ENCODE measurements around the gene USP19. TPM values are rescaled to one million over a fixed set of nuclear protein-coding genes. Genes with fewer than 3 reads are reported as not detected.

Gene USP19
- total RNA-seq: 10 to 100 TPM; 44.3 to 46.5 TPM

DNA sequence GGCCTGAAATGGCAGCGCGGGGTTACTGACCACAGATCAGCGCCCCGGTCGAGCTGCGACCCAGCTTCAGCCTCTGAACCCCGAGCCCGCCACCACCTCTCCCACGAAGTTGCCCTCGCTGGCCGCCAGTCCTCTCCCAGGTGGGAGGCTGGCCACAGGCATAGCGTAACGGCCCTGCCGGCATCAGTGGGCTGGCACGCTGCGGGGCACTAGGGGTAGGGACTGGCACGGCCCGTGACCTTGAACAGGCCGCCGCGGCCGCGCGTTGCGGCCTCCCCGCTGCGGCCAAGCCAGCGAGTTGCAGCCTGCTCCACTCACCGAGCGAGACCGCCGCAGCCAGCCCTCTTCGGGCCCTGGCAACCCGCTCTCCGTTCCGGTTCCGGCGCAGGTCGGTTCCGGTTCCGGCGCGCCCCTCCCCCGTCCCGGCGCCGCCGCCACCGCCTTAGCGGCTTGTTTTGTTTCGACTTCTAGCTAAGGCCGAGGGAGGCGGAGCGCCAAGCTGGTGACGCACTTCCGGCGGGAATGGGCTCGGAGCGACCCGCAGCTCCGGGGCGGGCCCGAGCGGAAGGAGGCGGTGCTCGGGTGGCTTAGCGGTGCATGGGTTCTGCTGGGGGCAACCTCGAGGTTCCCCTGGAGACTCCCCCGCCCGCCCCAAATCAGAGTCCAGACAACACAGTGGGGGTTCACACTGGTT lies at the start of gene USP19:
TSS of gene USP19 (minus strand) at position 386 of the 694 bp plus-strand sequence. CDS start 1,678 bp downstream, outside the sequence.
- no peaks in the 10 kb centered on the region for H3K9me3 Mint-ChIP-seq
- no peaks in the 10 kb centered on the region for H3K27me3 Mint-ChIP-seq (ENCODE audit: low read depth)
- H3K4me1 Mint-ChIP-seq (ENCODE audit: low read depth): peaks cover 20% of the 10 kb centered on the region
- peak within 1 kb of the TSS; percentile 86 for H3K4me3 Mint-ChIP-seq
- H3K27ac Mint-ChIP-seq: peak within 1 kb of the TSS; percentile 84
- DNase-seq: peak; percentile 96
- peaks cover 14% of the 10 kb centered on the region for H3K36me3 Mint-ChIP-seq (ENCODE audit: low read depth)
- intact Hi-C loops (cut with micrococcal nuclease): loop anchor here (1.0 to 2.0 kb wide), 3 partner anchors 16 to 46 kb away; partner anchors contain the start of genes CCDC71, QARS1 and QRICH1
- CTCF ChIA-PET: interaction anchor here (0.8 to 1.6 kb wide), 2 partner anchors 15 to 50 kb away, joined by 4 to 5 read pairs; partner anchors contain the start of gene KLHDC8B

GRCh38 chr3:49166752-49167556 lies 46.3 kb upstream of the USP19 start:
- CTCF ChIA-PET: no interaction called here
- intact Hi-C loops (cut with micrococcal nuclease): loop anchor here (2.0 to 5.0 kb wide), 2 partner anchors 46 to 145 kb away; partner anchors contain the start of genes NDUFAF3 and USP19
- Mint-ChIP-seq H3K4me1 (ENCODE audit: low read depth) (peaks cover 26% of the 10 kb centered on the region), H3K27ac (peak overlapping the region; percentile 83), H3K36me3 (ENCODE audit: low read depth) (peaks cover 14% of the 10 kb centered on the region), H3K27me3 (ENCODE audit: low read depth) (no peaks in the 10 kb centered on the region), H3K9me3 (no peaks in the 10 kb centered on the region), H3K4me3 (peak overlapping the region; percentile 83)
- no peak for DNase-seq

DNA sequence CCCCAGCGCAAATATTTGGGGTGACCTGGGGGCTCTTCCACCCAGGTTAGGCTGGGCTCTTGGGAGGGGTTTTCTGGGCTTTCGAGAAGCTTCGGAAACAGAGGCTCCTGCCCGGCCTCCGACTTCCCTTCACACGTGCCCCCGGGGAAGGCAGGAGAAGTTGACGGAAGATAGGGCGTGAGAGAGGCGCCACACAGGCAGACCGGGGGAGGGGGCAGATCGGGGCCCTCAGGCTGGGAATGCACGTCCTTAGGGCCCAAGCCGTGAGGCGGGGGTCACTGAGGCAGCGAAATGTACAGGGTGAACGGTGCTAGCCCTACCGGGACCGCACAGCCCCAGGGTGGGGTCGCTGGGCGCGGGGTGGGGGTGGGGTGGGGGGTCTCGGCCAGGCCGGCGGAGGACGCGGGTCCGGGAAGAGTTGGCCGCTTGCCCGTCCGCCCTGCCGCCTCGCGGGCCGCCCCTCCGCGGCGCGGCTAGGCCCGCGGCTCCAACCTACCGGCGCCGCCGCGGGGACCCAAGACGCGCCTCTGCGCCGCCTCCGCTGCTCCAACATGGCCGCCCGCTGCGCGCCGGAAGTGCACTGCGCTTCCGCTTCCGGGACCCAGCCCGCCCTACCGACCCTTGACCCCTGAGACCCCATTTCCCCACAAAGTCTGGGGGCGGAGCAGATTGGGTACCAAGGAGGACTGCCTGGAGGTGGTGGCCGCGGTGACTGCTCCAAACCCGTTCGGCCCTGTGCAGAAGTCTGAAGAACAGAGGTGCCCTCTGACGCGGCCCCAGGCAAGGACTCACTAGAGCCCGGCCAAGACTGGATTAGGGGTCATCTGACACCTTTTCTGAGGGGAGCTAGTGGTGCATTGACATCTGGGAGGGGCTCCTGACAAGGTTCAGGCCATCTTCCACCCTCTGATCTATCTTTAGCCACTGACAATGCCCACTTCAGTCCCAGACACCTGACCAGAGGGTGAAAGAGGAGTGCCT lies 45.4 kb upstream of the USP19 start, which contains the start of gene CCDC71:
TSS of gene CCDC71 (minus strand) at position 561 of the 981 bp plus-strand sequence. CDS start 2,123 bp downstream, outside the sequence.
- peak; percentile 85 for DNase-seq
- Mint-ChIP-seq H3K27ac (peak within 1 kb of the TSS; percentile 83), H3K36me3 (ENCODE audit: low read depth) (peaks cover 14% of the 10 kb centered on the region), H3K4me3 (peak within 1 kb of the TSS; percentile 87), H3K27me3 (ENCODE audit: low read depth) (no peaks in the 10 kb centered on the region), H3K9me3 (no peaks in the 10 kb centered on the region), H3K4me1 (ENCODE audit: low read depth) (peaks cover 30% of the 10 kb centered on the region)
- CTCF ChIA-PET: interaction anchor here (0.9 to 1.0 kb wide), 2 partner anchors 174 to 282 kb away, joined by 3 read pairs; no protein-coding TSS in a partner anchor
- intact Hi-C loops (cut with micrococcal nuclease): loop anchor here (2.0 to 5.0 kb wide), 2 partner anchors 45 to 144 kb away; partner anchors contain the start of genes NDUFAF3 and USP19

DNA sequence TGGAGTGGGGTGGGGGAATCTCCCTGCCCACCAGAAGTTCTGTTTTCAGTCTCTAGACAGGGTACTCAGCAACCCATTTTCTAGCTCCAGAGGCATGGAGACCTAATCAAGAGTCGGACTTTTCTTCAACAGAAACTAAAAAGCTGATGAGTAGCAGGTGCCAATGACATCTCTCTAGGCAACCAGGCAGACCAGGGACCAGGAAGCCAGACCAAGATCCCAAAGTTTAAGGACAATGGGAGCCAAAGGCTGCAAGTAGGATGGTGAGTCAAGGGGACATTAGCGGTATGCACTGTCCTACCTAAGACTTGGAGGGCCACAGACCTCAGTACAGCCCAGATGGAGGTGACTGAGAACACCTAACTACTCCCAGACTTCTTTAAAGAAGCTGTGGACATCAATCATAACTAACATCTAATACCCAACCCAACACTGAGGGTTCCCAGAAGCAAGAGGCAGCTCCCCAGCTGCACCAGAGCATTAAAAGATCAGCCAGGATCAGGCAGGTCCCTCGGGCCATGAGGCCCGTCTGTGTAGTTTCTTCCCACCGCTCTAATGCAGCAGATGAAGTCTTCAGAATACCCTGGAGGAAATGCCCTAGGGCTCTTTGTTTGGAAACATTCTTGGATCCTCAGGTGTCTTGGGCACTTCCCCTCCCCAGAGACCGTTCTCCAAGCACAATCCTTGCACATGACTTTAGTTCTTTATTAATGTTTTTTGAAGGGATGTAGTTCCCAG lies 44.5 kb upstream of the USP19 start:
- H3K9me3 Mint-ChIP-seq: no peaks in the 10 kb centered on the region
- intact Hi-C loops (cut with micrococcal nuclease): loop anchor here (5.0 kb wide), 1 partner anchor 143 kb away; the partner anchor contains the start of gene NDUFAF3
- H3K36me3 Mint-ChIP-seq (ENCODE audit: low read depth): peaks cover 14% of the 10 kb centered on the region
- H3K4me1 Mint-ChIP-seq (ENCODE audit: low read depth): peaks cover 26% of the 10 kb centered on the region
- H3K27ac Mint-ChIP-seq: peak overlapping the region; percentile 78
- H3K4me3 Mint-ChIP-seq: peak overlapping the region; percentile 87
- DNase-seq: no peak
- CTCF ChIA-PET: interaction anchor here (0.7 to 1.0 kb wide), 3 partner anchors 175 to 306 kb away, joined by 3 read pairs; no protein-coding TSS in a partner anchor
- H3K27me3 Mint-ChIP-seq (ENCODE audit: low read depth): no peaks in the 10 kb centered on the region

DNA sequence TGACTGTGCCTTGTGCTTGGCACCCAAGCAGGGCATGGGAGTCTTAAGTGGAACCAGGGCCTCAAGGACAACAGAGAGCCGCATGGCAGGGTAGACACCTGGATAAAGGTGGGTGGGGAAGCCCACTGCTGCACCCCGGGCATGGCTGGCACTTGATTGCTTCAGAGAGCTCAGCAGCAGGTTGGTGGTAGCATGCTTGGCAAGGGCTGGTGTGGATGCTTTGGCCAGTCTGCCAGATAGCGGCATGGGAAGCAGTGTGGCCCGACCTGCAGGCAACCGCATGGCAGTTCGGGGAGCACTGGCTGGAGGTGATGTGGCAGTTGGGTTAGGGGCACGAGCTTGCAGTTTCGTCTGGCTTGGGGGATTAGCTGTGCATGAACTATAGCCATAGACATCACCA lies 43.0 kb upstream of the USP19 start:
- Mint-ChIP-seq H3K27ac (no peak overlapping the region), H3K4me3 (no peak overlapping the region)
- CTCF ChIA-PET: interaction anchor here (1.1 kb wide), 1 partner anchor 10 kb away, joined by 4 read pairs; no protein-coding TSS in a partner anchor

DNA sequence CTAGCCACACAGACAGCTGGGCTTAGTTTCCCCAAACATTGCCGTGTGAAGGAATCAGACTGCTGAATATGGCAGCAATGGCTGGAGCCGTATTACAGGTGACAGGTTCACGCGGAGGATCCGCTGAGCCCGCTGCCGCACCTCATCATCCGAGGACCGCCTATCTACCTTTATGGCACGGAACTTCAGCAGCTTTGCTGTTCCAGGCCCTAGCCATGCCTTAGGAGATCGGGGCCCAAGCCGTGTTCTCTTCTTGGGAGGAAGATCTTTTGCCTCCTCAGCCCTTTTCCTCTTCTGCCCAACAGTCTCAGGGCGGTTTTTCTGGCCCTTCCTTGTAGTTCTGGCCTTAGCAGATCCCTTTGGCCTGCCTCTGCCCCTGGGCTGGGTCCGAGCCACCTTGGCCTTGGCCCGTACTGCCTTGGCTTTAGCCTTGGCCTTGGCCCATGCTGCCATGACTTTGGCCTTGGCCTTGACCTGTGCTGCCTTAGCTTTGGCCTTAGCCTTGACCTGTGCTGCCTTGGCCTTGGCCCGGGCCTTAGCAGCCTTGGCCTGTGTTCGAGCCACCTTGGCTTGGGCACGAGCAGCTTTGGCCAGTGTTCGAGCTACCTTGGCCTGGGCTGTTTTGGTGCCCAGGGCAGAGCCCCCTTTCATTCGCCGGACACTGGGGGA lies 42.3 kb upstream of the USP19 start:
- Mint-ChIP-seq H3K27me3 (ENCODE audit: low read depth) (no peaks in the 10 kb centered on the region), H3K4me3 (no peak overlapping the region), H3K27ac (no peak overlapping the region), H3K9me3 (no peaks in the 10 kb centered on the region), H3K4me1 (ENCODE audit: low read depth) (peaks cover 30% of the 10 kb centered on the region), H3K36me3 (ENCODE audit: low read depth) (peaks cover 14% of the 10 kb centered on the region)
- DNase-seq: no peak
- CTCF ChIA-PET: interaction anchor here (1.1 to 1.3 kb wide), 2 partner anchors 8 to 11 kb away, joined by 4 read pairs; partner anchors contain the start of gene KLHDC8B
- intact Hi-C loops (cut with micrococcal nuclease): no loop called here

More for the DNA sequence above, 43.0 kb upstream of the USP19 start:
- no peak for DNase-seq
- intact Hi-C loops (cut with micrococcal nuclease): no loop called here
- peaks cover 14% of the 10 kb centered on the region for H3K36me3 Mint-ChIP-seq (ENCODE audit: low read depth)
- peaks cover 26% of the 10 kb centered on the region for H3K4me1 Mint-ChIP-seq (ENCODE audit: low read depth)
- H3K27me3 Mint-ChIP-seq (ENCODE audit: low read depth): no peaks in the 10 kb centered on the region
- H3K9me3 Mint-ChIP-seq: no peaks in the 10 kb centered on the region

DNA sequence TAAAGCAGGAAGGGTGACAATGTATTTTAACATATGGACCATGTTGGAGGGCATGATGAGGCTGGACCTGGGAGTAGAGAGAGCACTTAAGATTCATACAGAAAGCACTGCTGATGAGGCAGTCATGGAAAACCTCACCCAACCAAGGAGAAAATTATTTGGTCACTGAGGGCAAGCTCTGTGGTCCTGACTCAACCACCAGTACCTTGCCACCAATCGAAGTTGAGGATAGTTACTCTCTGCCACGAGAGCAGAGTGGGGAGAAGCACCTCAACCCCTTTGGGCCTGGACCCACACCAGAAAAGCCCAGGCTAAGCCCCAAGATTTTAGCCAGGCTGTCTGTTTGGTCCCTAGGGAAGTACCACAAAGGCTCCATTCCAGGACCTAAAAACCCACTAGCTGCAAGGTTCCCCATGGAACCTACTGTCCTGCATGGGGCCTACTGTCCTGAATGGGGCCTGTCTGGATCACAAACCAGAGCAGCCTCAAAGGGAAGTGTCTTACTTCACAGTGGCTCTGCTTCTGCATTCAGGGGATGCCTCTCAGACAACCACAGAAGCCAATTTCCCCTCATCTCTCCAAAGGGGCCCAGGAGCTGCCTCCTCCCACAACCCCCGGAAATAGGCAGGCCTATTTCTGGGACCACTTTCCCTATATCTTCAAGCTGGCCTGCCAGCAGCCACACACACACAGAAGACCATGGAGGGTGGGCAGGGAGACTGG lies 41.3 kb upstream of the USP19 start:
- intact Hi-C loops (cut with micrococcal nuclease): no loop called here
- no peaks in the 10 kb centered on the region for H3K27me3 Mint-ChIP-seq (ENCODE audit: low read depth)
- no peak overlapping the region for H3K27ac Mint-ChIP-seq
- H3K4me1 Mint-ChIP-seq (ENCODE audit: low read depth): peaks cover 30% of the 10 kb centered on the region
- DNase-seq: no peak
- H3K4me3 Mint-ChIP-seq: no peak overlapping the region
- peaks cover 14% of the 10 kb centered on the region for H3K36me3 Mint-ChIP-seq (ENCODE audit: low read depth)
- no peaks in the 10 kb centered on the region for H3K9me3 Mint-ChIP-seq
- CTCF ChIA-PET: interaction anchor here (0.6 to 1.3 kb wide), 3 partner anchors 9 to 116 kb away, joined by 4 to 5 read pairs (median 4); partner anchors contain the start of gene KLHDC8B

DNA sequence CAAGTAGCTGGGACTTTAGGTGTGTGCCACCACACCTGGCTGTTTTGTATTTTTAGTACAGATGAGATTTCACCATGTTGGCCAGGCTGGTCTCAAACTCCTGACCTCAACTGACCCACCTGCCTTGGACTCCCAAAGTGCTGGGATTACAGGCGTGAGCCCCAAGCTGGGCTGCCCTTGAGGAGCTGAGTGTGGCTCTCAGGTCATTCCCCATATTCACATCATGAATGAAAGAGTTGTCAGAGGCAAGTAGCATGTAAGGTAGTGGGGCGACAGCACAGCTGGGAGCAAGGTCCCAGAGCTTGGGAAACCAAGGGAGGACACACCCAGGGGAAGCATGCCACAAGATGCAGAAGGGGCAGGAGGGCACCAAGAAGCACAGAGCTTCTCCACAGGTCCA lies 40.6 kb upstream of the USP19 start:
- intact Hi-C loops (cut with micrococcal nuclease): no loop called here
- Mint-ChIP-seq H3K36me3 (ENCODE audit: low read depth) (peaks cover 14% of the 10 kb centered on the region), H3K9me3 (no peaks in the 10 kb centered on the region), H3K4me1 (ENCODE audit: low read depth) (peaks cover 28% of the 10 kb centered on the region), H3K4me3 (no peak overlapping the region), H3K27ac (no peak overlapping the region), H3K27me3 (ENCODE audit: low read depth) (no peaks in the 10 kb centered on the region)
- CTCF ChIA-PET: interaction anchor here (0.6 to 1.3 kb wide), 2 partner anchors 10 to 117 kb away, joined by 4 to 5 read pairs; partner anchors contain the start of gene KLHDC8B
- DNase-seq: no peak

GRCh38 chr3:49158792-49159191 lies 38.2 kb upstream of the USP19 start:
- no peaks in the 10 kb centered on the region for H3K27me3 Mint-ChIP-seq (ENCODE audit: low read depth)
- no peak overlapping the region for H3K4me3 Mint-ChIP-seq
- H3K9me3 Mint-ChIP-seq: no peaks in the 10 kb centered on the region
- intact Hi-C loops (cut with micrococcal nuclease): loop anchor here (1.0 to 2.0 kb wide), 4 partner anchors 64 to 422 kb away; partner anchors contain the start of genes IMPDH2 and QRICH1
- peaks cover 6% of the 10 kb centered on the region for H3K36me3 Mint-ChIP-seq (ENCODE audit: low read depth)
- H3K4me1 Mint-ChIP-seq (ENCODE audit: low read depth): peaks cover 13% of the 10 kb centered on the region
- CTCF ChIA-PET: interaction anchor here (0.7 to 4.4 kb wide), 5 partner anchors 11 to 172 kb away, joined by 3 to 28 read pairs (median 6); partner anchors contain the start of gene KLHDC8B
- no peak overlapping the region for H3K27ac Mint-ChIP-seq
- no peak for DNase-seq

All from activated naive CD4-positive, alpha-beta T cell treated with anti-CD3 and anti-CD28 coated beads for 36 hours (primary cell).